H1 (cell line): ENCODE measurements around the gene EVA1B.

Experiments used
- EZH2 ChIP-seq: fragments of 200-600 bp; sonication (generic); IDR thresholded peaks from 2 replicates; pipeline ENCODE4 v1.7.1; 2012; ENCODE audit warnings: low read depth, mild to moderate bottlenecking, moderate library complexity, low read length, inconsistent platforms; ENCODE audit not compliant: severe bottlenecking
- POLR2A ChIP-seq, 2 experiments: IDR thresholded peaks; 1 replicate in 1 of 2; 2 replicates in 1 of 2; pipeline ENCODE4 v1.6.1; 2011; ENCODE audit warnings: low read depth in 2 of 2, low read length in 2 of 2, mild to moderate bottlenecking in 2 of 2; ENCODE audit errors: control extremely low read depth in 1 of 2
- RAD21 ChIP-seq, 2 experiments: IDR thresholded peaks in 1 of 2; conservative IDR thresholded peaks in 1 of 2; 2 replicates each; pipeline ENCODE4 v1.6.1; 2011; ENCODE audit warnings: low read depth in 2 of 2, low read length in 2 of 2, improper control_type of control experiment in 1 of 2, inconsistent platforms in 1 of 2, mild to moderate bottlenecking in 1 of 2, moderate library complexity in 1 of 2
- TF ChIP-seq, protein P1 (sequence below), 3 experiments: IDR thresholded peaks; 1 replicate in 2 of 3; 2 replicates in 1 of 3; pipeline versions ENCODE4 v1.5.1 to v1.6.1; 2011; ENCODE audit warnings: low read length in 3 of 3, mild to moderate bottlenecking in 3 of 3, inconsistent platforms in 2 of 3, low read depth in 1 of 3, moderate library complexity in 1 of 3; ENCODE audit not compliant: insufficient read depth in 1 of 3; ENCODE audit errors: control extremely low read depth in 1 of 3

DNA sequence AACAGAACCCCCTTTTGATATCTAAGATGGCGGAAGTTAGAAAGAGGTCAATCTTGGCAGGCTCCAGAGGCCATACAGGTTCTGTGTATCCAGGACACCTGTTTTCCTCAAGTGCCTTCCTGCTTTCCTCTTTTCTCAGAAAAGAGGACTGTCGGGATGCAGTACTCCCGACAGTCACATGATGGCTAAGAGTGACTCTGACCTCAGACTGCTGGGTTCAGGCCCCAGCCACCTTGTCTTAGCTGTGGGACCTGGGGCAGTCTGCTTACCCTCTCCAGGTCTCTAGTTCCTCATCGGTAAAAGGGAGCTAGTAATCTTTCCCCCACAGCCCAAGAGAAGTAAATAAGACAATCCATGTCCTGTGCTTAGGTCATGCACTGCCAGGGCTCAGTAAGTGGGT, 32.4 kb upstream of the EVA1B start:
- TF ChIP-seq EZH2 (no peak), RAD21 (IDR thresholded peaks at IDR 0.05 in 1 of 2, conservative IDR thresholded peaks at IDR 0.05 in 1 of 2; ENCODE audit: low read depth in 2 of 2, low read length in 2 of 2) (peak; percentile 14 to 25; a peak in 3 of 4 replicates), POLR2A (IDR thresholded peaks at IDR 0.05; ENCODE audit: control extremely low read depth in 1 of 2, low read depth in 2 of 2, low read length in 2 of 2) (no peak)
- TF ChIP-seq, protein P1, sequence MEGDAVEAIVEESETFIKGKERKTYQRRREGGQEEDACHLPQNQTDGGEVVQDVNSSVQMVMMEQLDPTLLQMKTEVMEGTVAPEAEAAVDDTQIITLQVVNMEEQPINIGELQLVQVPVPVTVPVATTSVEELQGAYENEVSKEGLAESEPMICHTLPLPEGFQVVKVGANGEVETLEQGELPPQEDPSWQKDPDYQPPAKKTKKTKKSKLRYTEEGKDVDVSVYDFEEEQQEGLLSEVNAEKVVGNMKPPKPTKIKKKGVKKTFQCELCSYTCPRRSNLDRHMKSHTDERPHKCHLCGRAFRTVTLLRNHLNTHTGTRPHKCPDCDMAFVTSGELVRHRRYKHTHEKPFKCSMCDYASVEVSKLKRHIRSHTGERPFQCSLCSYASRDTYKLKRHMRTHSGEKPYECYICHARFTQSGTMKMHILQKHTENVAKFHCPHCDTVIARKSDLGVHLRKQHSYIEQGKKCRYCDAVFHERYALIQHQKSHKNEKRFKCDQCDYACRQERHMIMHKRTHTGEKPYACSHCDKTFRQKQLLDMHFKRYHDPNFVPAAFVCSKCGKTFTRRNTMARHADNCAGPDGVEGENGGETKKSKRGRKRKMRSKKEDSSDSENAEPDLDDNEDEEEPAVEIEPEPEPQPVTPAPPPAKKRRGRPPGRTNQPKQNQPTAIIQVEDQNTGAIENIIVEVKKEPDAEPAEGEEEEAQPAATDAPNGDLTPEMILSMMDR (IDR thresholded peaks at IDR 0.05; ENCODE audit: control extremely low read depth in 1 of 3, insufficient read depth in 1 of 3, low read depth in 1 of 3, low read length in 3 of 3) = peak in 1 of 3 experiments; percentile 9; a peak in 1 of 4 replicates
